HFF-Myc (cell line): ENCODE data around the gene INPP4B.

ENCODE experiments used
- DNase-seq: peaks from one replicate; pipeline ENCODE4 v3.0.0-alpha.2; 2011; ENCODE audit warnings: low read depth; ENCODE audit errors: extremely low read depth
- H3K4me3 ChIP-seq: replicated peaks from 2 replicates; pipeline ENCODE4 v1.5.1; 2011; ENCODE audit warnings: low read depth, mild to moderate bottlenecking, control low read depth, low read length
- TF ChIP-seq, protein P1 (sequence below): IDR thresholded peaks from 2 replicates; pipeline ENCODE4 v1.5.1; 2012; ENCODE audit warnings: mild to moderate bottlenecking, low read depth, low read length, control low read depth; ENCODE audit errors: missing control alignments

INPP4B gene

DNA sequence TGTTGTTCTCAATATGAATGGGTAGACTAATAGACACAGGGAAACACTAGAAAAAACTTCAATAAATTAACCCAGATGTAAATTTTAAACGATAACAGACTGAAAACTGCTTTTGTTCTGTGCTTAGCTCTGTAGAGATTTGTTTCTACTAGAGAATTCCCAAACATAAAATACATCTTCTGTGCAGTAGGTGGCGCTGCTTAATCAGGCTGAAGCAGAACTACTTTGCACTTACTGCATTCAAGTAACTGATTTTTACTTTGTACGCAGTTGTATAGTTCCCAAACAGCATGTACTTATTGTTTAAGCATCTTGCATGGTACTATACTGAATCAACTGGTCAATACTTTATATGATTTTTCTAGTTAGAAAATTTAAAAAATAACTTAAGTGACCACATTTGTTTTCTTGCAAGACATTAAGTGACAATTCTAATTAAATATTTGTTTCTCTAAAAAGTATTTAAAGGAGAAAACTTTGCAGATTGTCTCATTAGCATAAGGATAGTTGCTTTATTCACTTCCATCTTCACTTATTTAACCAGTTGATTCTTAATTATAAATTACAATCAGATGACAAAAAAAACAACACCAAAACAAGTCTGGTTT, 719.1 kb downstream of the INPP4B start:
- TF ChIP-seq, protein P1, sequence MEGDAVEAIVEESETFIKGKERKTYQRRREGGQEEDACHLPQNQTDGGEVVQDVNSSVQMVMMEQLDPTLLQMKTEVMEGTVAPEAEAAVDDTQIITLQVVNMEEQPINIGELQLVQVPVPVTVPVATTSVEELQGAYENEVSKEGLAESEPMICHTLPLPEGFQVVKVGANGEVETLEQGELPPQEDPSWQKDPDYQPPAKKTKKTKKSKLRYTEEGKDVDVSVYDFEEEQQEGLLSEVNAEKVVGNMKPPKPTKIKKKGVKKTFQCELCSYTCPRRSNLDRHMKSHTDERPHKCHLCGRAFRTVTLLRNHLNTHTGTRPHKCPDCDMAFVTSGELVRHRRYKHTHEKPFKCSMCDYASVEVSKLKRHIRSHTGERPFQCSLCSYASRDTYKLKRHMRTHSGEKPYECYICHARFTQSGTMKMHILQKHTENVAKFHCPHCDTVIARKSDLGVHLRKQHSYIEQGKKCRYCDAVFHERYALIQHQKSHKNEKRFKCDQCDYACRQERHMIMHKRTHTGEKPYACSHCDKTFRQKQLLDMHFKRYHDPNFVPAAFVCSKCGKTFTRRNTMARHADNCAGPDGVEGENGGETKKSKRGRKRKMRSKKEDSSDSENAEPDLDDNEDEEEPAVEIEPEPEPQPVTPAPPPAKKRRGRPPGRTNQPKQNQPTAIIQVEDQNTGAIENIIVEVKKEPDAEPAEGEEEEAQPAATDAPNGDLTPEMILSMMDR = peak; percentile 64
- DNase-seq = peak; percentile 67
- no peak overlapping the region for H3K4me3 ChIP-seq

DNA sequence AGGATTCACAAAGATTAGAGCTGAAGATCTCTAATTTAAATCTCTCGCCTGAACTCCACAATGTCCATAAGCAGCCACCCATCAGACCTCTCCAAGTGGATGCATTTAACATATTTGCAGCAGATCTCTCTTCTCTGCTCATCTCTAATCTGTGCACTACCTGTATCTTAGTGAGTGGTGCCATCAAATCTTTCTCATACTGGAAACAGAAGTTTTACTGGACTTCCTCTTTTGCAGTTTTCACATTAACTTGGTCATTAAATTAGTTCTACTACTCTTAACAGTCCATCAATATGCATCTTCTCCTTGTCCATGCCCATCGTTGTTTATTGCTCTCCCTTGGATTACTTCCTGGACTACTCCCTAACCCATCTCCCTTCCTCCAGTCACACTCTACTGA, 721.2 kb downstream of the INPP4B start:
- no peak for DNase-seq
- TF ChIP-seq, protein P1 = no peak
- no peak overlapping the region for H3K4me3 ChIP-seq

DNA sequence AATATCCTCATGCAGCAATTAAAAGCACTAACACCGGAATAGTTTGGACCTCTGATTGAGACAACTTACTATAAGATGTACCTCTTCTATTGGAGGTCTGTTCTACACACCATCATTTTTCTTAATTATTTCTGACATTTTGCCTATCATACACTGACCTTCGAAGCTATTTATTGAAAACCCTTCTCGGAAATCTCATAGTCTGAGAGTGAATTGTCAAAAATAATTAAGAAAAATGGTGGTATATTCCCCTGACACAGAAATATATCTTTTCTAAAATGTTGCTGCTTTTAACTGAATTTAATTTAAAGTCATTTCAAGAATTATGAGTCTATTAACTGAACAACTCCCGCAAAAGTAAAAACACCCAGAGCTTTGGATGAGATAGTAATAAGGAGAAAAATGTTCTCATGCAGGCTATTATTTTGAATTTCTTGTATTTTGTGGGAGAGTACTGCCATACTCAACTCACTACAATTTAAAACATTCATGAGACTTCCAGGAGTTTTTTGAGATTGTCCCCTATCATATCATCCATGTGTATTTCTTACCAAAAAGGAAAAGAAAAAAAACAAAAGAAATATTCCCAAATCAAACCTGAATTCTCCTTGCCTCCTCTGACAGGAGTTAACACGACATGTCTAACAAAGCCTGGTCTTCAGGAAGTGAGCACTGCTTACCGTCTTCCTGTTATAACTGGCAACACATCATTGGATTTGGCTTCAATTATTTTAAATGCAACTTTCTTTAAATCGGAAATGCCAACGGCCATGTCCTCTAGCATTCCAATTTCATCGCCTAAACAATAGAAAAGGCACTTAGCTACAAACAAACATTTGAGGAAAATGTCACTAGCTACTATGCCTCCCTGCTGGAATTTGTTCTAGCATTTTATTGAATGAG, 724.4 kb downstream of the INPP4B start:
- no peak overlapping the region for H3K4me3 ChIP-seq
- DNase-seq = no peak
- TF ChIP-seq, protein P1 = no peak

DNA sequence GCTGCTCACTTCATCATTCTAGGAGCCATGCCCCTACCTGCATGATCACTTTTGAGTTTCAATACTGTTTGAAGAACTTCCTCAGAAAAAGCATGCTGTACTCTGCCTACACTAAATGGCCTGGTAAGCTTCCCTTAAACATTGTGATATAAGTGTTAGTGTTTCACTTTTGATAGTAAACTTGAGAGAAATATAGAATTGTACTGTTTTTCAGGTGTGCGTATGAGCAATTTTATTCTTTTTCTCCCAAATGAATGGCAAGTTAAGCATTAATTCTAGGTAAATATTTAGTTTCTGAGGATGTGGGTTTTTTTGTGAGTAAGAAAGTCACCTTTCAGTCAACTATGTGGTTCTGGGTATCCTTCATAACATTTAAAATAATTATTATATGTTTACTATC, 725.2 kb downstream of the INPP4B start:
- no peak overlapping the region for H3K4me3 ChIP-seq
- TF ChIP-seq, protein P1 = no peak
- no peak for DNase-seq

DNA sequence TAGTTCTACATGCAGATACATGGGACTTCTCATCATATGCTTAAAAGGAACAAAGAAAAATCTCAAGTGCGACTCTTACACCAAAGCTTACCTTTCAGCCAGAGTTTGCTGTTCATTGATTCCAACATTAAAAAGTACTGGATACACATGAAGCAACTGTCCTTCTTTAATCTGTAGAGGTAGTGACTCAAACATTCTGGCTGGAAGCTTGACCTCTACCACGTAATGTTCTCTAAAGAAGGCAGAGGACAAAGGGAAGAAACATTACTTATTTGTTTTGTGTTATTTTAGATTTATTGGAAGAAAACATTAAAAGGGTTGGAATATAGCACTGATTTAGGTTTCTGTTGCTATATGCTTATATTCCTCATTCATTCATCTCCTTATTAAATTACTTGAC, 733.6 kb downstream of the INPP4B start:
- TF ChIP-seq, protein P1 = no peak
- no peak for DNase-seq
- no peak overlapping the region for H3K4me3 ChIP-seq

DNA sequence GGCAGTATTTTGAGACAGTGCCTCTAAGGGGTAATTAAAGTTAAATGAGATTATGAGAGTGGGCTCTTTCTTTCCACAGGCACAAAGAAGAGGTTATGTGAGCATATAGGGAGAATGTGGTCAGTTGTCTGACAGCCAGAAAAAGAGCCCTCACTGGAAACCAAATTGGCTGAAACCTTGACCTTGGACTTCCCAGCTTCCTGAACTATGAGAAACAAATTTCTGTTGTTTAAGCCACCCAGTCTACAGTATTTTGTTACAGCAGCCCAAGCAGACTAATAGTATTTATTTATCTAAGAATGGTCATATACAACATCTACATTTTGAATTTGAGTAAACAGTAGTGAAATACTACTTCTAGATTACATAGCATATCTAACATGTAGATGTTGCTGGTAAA, 736.0 kb downstream of the INPP4B start:
- TF ChIP-seq, protein P1 = no peak
- H3K4me3 ChIP-seq = no peak overlapping the region
- no peak for DNase-seq

DNA sequence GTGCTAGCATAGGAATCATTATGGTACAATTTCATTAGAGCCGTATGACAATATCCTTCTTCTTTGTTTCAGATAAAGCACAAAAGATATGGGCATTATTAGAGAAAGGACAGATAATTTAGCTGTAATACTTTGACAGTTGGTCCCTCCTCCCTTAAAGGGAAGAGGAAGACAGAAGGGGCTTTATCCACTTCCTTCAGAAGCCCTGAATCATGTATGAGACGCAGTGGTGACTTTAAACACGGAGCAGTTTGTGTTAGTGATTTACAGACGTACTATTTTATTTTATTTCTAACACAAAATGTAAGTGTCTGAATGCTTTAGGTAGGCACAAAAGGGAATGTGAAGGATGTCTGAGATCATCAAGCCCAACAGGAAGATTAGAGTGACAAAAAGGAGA, 742.1 kb downstream of the INPP4B start:
- DNase-seq = no peak
- TF ChIP-seq, protein P1 = no peak
- H3K4me3 ChIP-seq = no peak overlapping the region
